ENCODE data around the gene RTL9. TPM values are rescaled to one million over a fixed set of nuclear protein-coding genes. Genes with fewer than 3 reads are reported as not detected.

RTL9 gene
- total RNA-seq, result not detected
- total RNA-seq (2013), result not detected
- total RNA-seq, result 0 to 0.06 (median 0) reads per million in 29 experiments

DNA sequence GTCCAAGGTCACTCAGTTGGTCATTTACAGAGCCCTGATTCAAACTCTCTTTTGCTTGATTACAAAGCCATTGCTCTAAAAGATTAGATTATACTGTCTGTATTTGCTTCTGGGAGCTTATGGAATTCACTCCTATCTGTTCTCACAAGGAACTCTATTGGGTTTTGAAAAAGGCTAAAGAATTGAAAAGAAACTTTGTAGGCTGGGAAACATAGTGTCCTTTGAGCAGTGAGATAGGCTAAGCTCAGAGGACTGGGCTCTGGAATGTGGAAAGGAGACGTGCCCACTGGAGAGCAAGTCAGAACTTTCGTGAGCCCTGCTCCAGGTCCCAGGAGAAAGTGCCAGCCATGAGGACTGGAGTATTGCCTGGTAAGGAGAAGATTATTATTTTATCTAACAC is at the start of gene RTL9:
Gene RTL9, plus strand, starts transcription at position 301 of the 400 bp plus-strand sequence. CDS start 91,770 bp downstream, outside the sequence.
- H3K27me3 ChIP-seq (replicated peaks in 1 of 2; ENCODE audit: control insufficient read depth in 2 of 2, extremely low read depth in 1 of 2, insufficient read depth in 2 of 2, low read length in 1 of 2), result no peaks in the 10 kb centered on the region
- 100% methylated on average over 1 of the region's 2 CpGs for WGBS (ENCODE audit: insufficient coverage)
- no peaks in the 10 kb centered on the region for H3K4me1 ChIP-seq (ENCODE audit: control insufficient read depth in 1 of 2, extremely low read depth in 1 of 2, insufficient read depth in 2 of 2, low read length in 2 of 2)
- H3K27me3 Mint-ChIP-seq, result peaks cover 0 to 12% of the 10 kb centered on the region in 2 donors
- CTCF ChIA-PET, result interaction anchor here in 1 of 2 donors (0.6 kb wide), 1 partner anchor 28 kb away, joined by 4 read pairs; no protein-coding TSS in a partner anchor
- no peaks in the 10 kb centered on the region for H3K36me3 ChIP-seq (ENCODE audit: control insufficient read depth in 2 of 2, extremely low read depth in 1 of 2, insufficient read depth in 1 of 2, low read length in 1 of 2)
- H3K4me1 Mint-ChIP-seq, result no peaks in the 10 kb centered on the region
- POLR2A ChIA-PET, result no interaction called here
- H3K27ac ChIP-seq (ENCODE audit: low read length), result no peak within 1 kb of the TSS
- no peak within 1 kb of the TSS for H3K4me3 ChIP-seq (ENCODE audit: control insufficient read depth in 1 of 2, extremely low read depth in 1 of 2, low read length in 1 of 2)
- H3K27ac Mint-ChIP-seq, result no peak within 1 kb of the TSS
- no peak within 1 kb of the TSS for H3K4me3 Mint-ChIP-seq
- H3K36me3 Mint-ChIP-seq, result no peaks in the 10 kb centered on the region
- no peaks in the 10 kb centered on the region for H3K9me3 Mint-ChIP-seq
- no peak for ATAC-seq (replicated peaks in 1 of 4)
- DNase-seq, result no peak
- H3K9me3 ChIP-seq, result no peaks in the 10 kb centered on the region

DNA sequence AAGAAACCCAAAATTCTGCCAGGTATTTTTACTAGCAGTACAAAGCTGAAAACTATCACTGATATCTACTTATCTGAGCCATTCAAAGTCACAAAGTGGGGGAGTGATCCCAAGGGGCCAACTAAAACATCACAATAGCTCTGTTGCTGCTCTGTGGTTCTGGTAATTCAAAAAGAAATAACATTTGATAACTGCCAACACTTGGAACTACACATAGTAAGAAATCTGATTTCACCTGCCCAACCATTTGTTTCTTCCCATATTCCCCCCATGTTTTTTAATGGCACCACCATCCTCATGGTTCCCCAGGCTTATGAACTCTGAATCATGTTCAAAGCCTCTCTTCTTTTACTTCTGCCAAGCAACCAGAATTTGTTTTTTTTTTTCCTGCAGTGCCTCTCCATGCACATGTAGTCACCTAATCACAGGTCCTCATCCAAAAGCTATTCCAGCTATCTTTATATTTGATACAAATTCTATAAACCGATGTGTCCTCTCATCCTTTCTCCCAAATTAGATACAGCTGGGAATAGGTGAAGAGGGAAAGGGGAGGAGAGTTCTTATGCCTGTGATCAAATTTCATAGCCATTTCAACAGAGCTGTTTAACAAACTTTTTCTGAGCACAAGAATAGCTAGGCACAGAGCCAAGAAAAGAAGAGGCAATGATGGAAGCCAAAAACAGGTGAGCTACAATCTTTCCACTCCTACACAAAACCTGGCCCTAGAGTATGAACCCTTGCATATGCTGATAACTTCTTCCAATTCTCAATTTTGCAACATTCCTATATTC is 48.5 kb upstream of the RTL9 start:
- peak overlapping the region in 1 of 3 donors; percentile 4 for H3K4me3 Mint-ChIP-seq
- Histone ChIP-seq H3K4me1 (ENCODE audit: control insufficient read depth in 1 of 2, extremely low read depth in 1 of 2, insufficient read depth in 2 of 2, low read length in 2 of 2) (peaks cover 2% of the 10 kb centered on the region in 2 experiments), H3K9me3 (no peaks in the 10 kb centered on the region), H3K4me3 (ENCODE audit: control insufficient read depth in 1 of 2, extremely low read depth in 1 of 2, low read length in 1 of 2) (no peak overlapping the region), H3K27me3 (replicated peaks in 1 of 2; ENCODE audit: control insufficient read depth in 2 of 2, extremely low read depth in 1 of 2, insufficient read depth in 2 of 2, low read length in 1 of 2) (no peaks in the 10 kb centered on the region), H3K27ac (ENCODE audit: low read length) (no peak overlapping the region), H3K36me3 (ENCODE audit: control insufficient read depth in 2 of 2, extremely low read depth in 1 of 2, insufficient read depth in 1 of 2, low read length in 1 of 2) (no peaks in the 10 kb centered on the region)
- H3K4me1 Mint-ChIP-seq, result peaks cover 35 to 76% (median 60%) of the 10 kb centered on the region in 3 donors
- ATAC-seq (replicated peaks in 1 of 4) (peak in 1 of 4 experiments; percentile 12), DNase-seq (no peak)
- ChIA-PET CTCF (interaction anchor here in 1 of 2 donors (0.6 kb wide), 1 partner anchor 74 kb away, joined by 3 read pairs; no protein-coding TSS in a partner anchor), POLR2A (no interaction called here)
- whole genome bisulfite sequencing (ENCODE audit: insufficient coverage), result no CpG with 5 or more reads among the region's 1 CpG
- no peaks in the 10 kb centered on the region for H3K9me3 Mint-ChIP-seq
- H3K36me3 Mint-ChIP-seq, result no peaks in the 10 kb centered on the region
- H3K27me3 Mint-ChIP-seq, result peaks cover 0 to 4% of the 10 kb centered on the region in 2 donors
- H3K27ac Mint-ChIP-seq, result peak overlapping the region in 1 of 2 donors; percentile 9

DNA sequence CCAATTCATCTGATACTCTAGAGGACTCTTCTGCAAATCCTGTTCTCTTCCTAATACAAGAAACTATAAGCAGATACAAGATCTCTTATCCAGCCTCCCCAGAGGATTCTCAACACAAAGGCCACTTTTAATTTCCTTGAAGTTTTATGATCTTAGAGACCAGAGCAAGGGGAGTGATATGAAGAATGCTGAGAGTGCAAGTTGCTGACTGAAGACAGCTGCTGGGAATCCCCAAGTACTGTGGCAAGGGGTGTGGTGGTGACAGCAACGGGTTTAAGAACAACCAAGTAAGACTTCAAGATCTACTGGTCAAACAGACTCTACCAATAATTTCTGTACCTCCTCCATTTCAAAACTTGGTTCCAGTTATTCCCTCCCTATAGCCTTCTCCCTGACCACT is 47.8 kb upstream of the RTL9 start:
- H3K9me3 Mint-ChIP-seq, result no peaks in the 10 kb centered on the region
- DNase-seq (peak in 20 of 35 experiments; percentile 2 to 56 (median 10)), ATAC-seq (replicated peaks in 1 of 4) (peak; percentile 50 to 89 (median 60))
- H3K4me1 ChIP-seq (ENCODE audit: control insufficient read depth in 1 of 2, extremely low read depth in 1 of 2, insufficient read depth in 2 of 2, low read length in 2 of 2), result peaks cover 2% of the 10 kb centered on the region in 2 experiments
- H3K27me3 Mint-ChIP-seq, result peaks cover 0 to 4% of the 10 kb centered on the region in 2 donors
- no peaks in the 10 kb centered on the region for H3K27me3 ChIP-seq (replicated peaks in 1 of 2; ENCODE audit: control insufficient read depth in 2 of 2, extremely low read depth in 1 of 2, insufficient read depth in 2 of 2, low read length in 1 of 2)
- H3K27ac Mint-ChIP-seq, result peak overlapping the region in 1 of 2 donors; percentile 38
- H3K27ac ChIP-seq (ENCODE audit: low read length), result no peak overlapping the region
- POLR2A ChIA-PET, result no interaction called here
- no CpG with 5 or more reads among the region's 1 CpG for WGBS (ENCODE audit: insufficient coverage)
- no peak overlapping the region for H3K4me3 ChIP-seq (ENCODE audit: control insufficient read depth in 1 of 2, extremely low read depth in 1 of 2, low read length in 1 of 2)
- H3K36me3 Mint-ChIP-seq, result no peaks in the 10 kb centered on the region
- CTCF ChIA-PET, result no interaction called here
- H3K36me3 ChIP-seq (ENCODE audit: control insufficient read depth in 2 of 2, extremely low read depth in 1 of 2, insufficient read depth in 1 of 2, low read length in 1 of 2), result no peaks in the 10 kb centered on the region
- peaks cover 35 to 76% (median 63%) of the 10 kb centered on the region in 3 donors for H3K4me1 Mint-ChIP-seq
- no peaks in the 10 kb centered on the region for H3K9me3 ChIP-seq
- peak overlapping the region in 1 of 3 donors; percentile 4 for H3K4me3 Mint-ChIP-seq

GRCh38 chrX:110311437-110312230 is 47.0 kb upstream of the RTL9 start:
- Histone ChIP-seq H3K27ac (ENCODE audit: low read length) (no peak overlapping the region), H3K27me3 (replicated peaks in 1 of 2; ENCODE audit: control insufficient read depth in 2 of 2, extremely low read depth in 1 of 2, insufficient read depth in 2 of 2, low read length in 1 of 2) (no peaks in the 10 kb centered on the region), H3K9me3 (no peaks in the 10 kb centered on the region), H3K36me3 (ENCODE audit: control insufficient read depth in 2 of 2, extremely low read depth in 1 of 2, insufficient read depth in 1 of 2, low read length in 1 of 2) (no peaks in the 10 kb centered on the region), H3K4me1 (ENCODE audit: control insufficient read depth in 1 of 2, extremely low read depth in 1 of 2, insufficient read depth in 2 of 2, low read length in 2 of 2) (peaks cover 2% of the 10 kb centered on the region in 2 experiments), H3K4me3 (ENCODE audit: control insufficient read depth in 1 of 2, extremely low read depth in 1 of 2, low read length in 1 of 2) (no peak overlapping the region)
- ATAC-seq (replicated peaks in 1 of 4), result no peak
- no peaks in the 10 kb centered on the region for H3K9me3 Mint-ChIP-seq
- POLR2A ChIA-PET, result no interaction called here
- no peaks in the 10 kb centered on the region for H3K36me3 Mint-ChIP-seq
- WGBS (ENCODE audit: insufficient coverage), result no CpG with 5 or more reads among the region's 1 CpG
- no peak for DNase-seq
- CTCF ChIA-PET, result interaction anchor here (0.6 to 1.2 kb wide), 2 partner anchors 67 to 99 kb away, joined by 3 to 7 read pairs; no protein-coding TSS in a partner anchor
- H3K4me3 Mint-ChIP-seq, result peak overlapping the region in 1 of 3 donors; percentile 4
- H3K27me3 Mint-ChIP-seq, result peaks cover 0 to 4% of the 10 kb centered on the region in 2 donors
- no peak overlapping the region for H3K27ac Mint-ChIP-seq
- peaks cover 40 to 78% (median 63%) of the 10 kb centered on the region in 3 donors for H3K4me1 Mint-ChIP-seq

DNA sequence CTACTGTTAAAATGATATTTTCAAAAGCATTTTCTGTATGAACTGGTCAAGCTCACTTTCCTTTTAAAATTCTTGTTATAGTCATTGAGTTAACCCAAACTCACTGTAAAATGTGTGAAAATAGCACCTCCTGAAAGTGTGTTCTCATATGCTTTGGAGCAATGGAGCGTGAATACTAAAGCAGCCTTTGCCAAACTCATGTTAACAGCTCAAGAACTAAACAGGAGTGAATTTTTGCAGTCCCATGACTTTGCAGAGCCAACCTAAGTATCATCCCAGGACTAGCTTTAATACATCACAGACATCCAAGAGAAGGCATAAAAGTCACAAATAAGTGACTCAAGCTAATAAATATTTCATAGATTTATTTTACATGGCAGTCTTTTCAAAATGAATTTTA is 43.1 kb upstream of the RTL9 start:
- H3K4me1 Mint-ChIP-seq, result peaks cover 26 to 57% (median 47%) of the 10 kb centered on the region in 3 donors

More for the DNA sequence above, 43.1 kb upstream of the RTL9 start:
- no peak for DNase-seq
- Histone ChIP-seq H3K9me3 (no peaks in the 10 kb centered on the region), H3K27ac (ENCODE audit: low read length) (no peak overlapping the region), H3K27me3 (replicated peaks in 1 of 2; ENCODE audit: control insufficient read depth in 2 of 2, extremely low read depth in 1 of 2, insufficient read depth in 2 of 2, low read length in 1 of 2) (no peaks in the 10 kb centered on the region), H3K4me3 (ENCODE audit: control insufficient read depth in 1 of 2, extremely low read depth in 1 of 2, low read length in 1 of 2) (no peak overlapping the region), H3K36me3 (ENCODE audit: control insufficient read depth in 2 of 2, extremely low read depth in 1 of 2, insufficient read depth in 1 of 2, low read length in 1 of 2) (no peaks in the 10 kb centered on the region), H3K4me1 (ENCODE audit: control insufficient read depth in 1 of 2, extremely low read depth in 1 of 2, insufficient read depth in 2 of 2, low read length in 2 of 2) (peaks cover 2% of the 10 kb centered on the region in 2 experiments)
- Mint-ChIP-seq H3K27ac (no peak overlapping the region), H3K9me3 (no peaks in the 10 kb centered on the region), H3K36me3 (no peaks in the 10 kb centered on the region), H3K27me3 (peaks cover 0 to 6% of the 10 kb centered on the region in 2 donors), H3K4me3 (peak overlapping the region; percentile 53 to 89 (median 88))
- ChIA-PET POLR2A (interaction anchor here in 1 of 2 donors (0.6 to 0.7 kb wide), 2 partner anchors 86 to 779 kb away, joined by 4 read pairs; no protein-coding TSS in a partner anchor), CTCF (no interaction called here)
- no peak for ATAC-seq (replicated peaks in 1 of 4)
- WGBS (ENCODE audit: insufficient coverage), result no CpG with 5 or more reads among the region's 1 CpG
